Panc1 (cell line): ENCODE data around the gene AHCY. TPM values are rescaled to one million over a fixed set of nuclear protein-coding genes. Genes with fewer than 3 reads are reported as not detected.
A peak's percentile ranks its signal among the peaks of the same experiment; 100 is the strongest.

Experiments
- ATAC-seq: fragments of 200-7000 bp; cut with Tn5 transposase; 2 replicates; pipeline ENCODE4 v1.9.1; 2020; ENCODE audit warnings: mild to moderate bottlenecking, moderate library complexity
- BruUV-seq: library from RNA; stranded (reverse); fragments of 400-500 nt; replicated peaks from 2 replicates; lab custom pipeline; 2021; lab: Mats Ljungman, UMichigan
- CTCF ChIA-PET: fragments of 300-600 bp; sonication (Branson Sonifier 250); formaldehyde crosslinking; loops from one replicate; lab custom pipeline; 2022; ENCODE audit warnings: antibody characterized with exemption; lab: Charles Lee
- POLR2A ChIA-PET: fragments of 300-600 bp; sonication (Branson Sonifier 250); formaldehyde crosslinking; loops from one replicate; lab custom pipeline; 2022; ENCODE audit warnings: antibody characterized with exemption; lab: Charles Lee
- DNase-seq: peaks from one replicate; pipeline ENCODE4 v3.0.0-alpha.2; 2010; ENCODE audit warnings: low read depth, low spot score
- H3K27ac ChIP-seq: 2 replicates; pipeline ENCODE4 v1.5.1; 2011; ENCODE audit warnings: mild to moderate bottlenecking, low read length, inconsistent platforms
- H3K27me3 ChIP-seq: fragments of 200-500 bp; sonication (Bioruptor generic); 2 replicates; pipeline ENCODE4 v1.6.0; 2014; ENCODE audit warnings: low read length, inconsistent platforms; ENCODE audit not compliant: control insufficient read depth, insufficient read depth
- H3K36me3 ChIP-seq: fragments of 200-500 bp; sonication (Bioruptor generic); 2 replicates; pipeline ENCODE4 v1.5.1; 2014; ENCODE audit warnings: inconsistent platforms, mild to moderate bottlenecking, low read length, moderate library complexity; ENCODE audit not compliant: control insufficient read depth, insufficient read depth
- H3K4me1 ChIP-seq: 2 replicates; pipeline ENCODE4 v1.5.1; 2011; ENCODE audit warnings: inconsistent platforms, mild to moderate bottlenecking, low read length, moderate library complexity; ENCODE audit not compliant: control insufficient read depth, insufficient read depth
- H3K4me3 ChIP-seq, 2 experiments: 2 replicates each; pipeline ENCODE4 v1.5.1; 2011 to 2012; ENCODE audit warnings: low read depth in 2 of 2, low read length in 2 of 2, mild to moderate bottlenecking in 2 of 2, inconsistent platforms in 1 of 2, moderate library complexity in 1 of 2
- H3K9me3 ChIP-seq: fragments of 200-500 bp; sonication (Bioruptor generic); 2 replicates; pipeline ENCODE4 v1.5.1; 2014; ENCODE audit warnings: low read depth, mild to moderate bottlenecking, inconsistent platforms, low read length, moderate library complexity; ENCODE audit not compliant: control insufficient read depth, insufficient read depth
- CTCF ChIP-seq: fragments of 450-650 bp; IDR thresholded peaks from 2 replicates; pipeline ENCODE4 v1.5.1; 2017; ENCODE audit warnings: mild to moderate bottlenecking
- POLR2AphosphoS5 ChIP-seq: IDR thresholded peaks from 2 replicates; pipeline ENCODE4 v1.6.1; 2012; ENCODE audit warnings: mild to moderate bottlenecking, low read depth, low read length, moderate library complexity
- REST ChIP-seq, 2 experiments: IDR thresholded peaks; 2 replicates each; pipeline ENCODE4 v1.6.1; 2011 to 2012; ENCODE audit warnings: low read depth in 2 of 2, control low read depth in 1 of 2, low read length in 1 of 2, mild to moderate bottlenecking in 1 of 2, moderate library complexity in 1 of 2; ENCODE audit not compliant: insufficient read depth in 1 of 2
- SIN3A ChIP-seq: IDR thresholded peaks from 2 replicates; pipeline ENCODE4 v1.6.1; 2012; ENCODE audit warnings: low read depth, mild to moderate bottlenecking, low read length, moderate library complexity, borderline replicate concordance; ENCODE audit not compliant: insufficient read depth
- TCF7L2 ChIP-seq: IDR thresholded peaks from 2 replicates; pipeline ENCODE4 v1.6.1; 2011; ENCODE audit warnings: mild to moderate bottlenecking, low read depth, low read length, inconsistent platforms
- in situ Hi-C: cut with HindIII; loops from 2 replicates; pipeline ENCODE4 v1.10.0; 2016; ENCODE audit warnings: low sequenced_read_pairs, low pct_unique_long_range_greater_than_20kb
- intact Hi-C: fragments of 100-400 bp; cut with micrococcal nuclease; formaldehyde crosslinking; loops from one replicate; pipeline ENCODE4 v1.10.0; 2022; ENCODE audit not compliant: unreplicated experiment
- total RNA-seq: library from RNA; stranded (reverse); gene quantifications from one replicate; pipeline ENCODE4 v1.2.1, GENCODE V29; 2021; ENCODE audit not compliant: unreplicated experiment

Gene AHCY
- total RNA-seq, 1 experiment from 2014 or later: 171 TPM

- Histone ChIP-seq H3K27me3 (no peaks in the 10 kb centered on the region), H3K27ac (no peak overlapping the region), H3K4me1 (no peaks in the 10 kb centered on the region), H3K4me3 (no peak overlapping the region), H3K9me3 (0 out of 2 replicates have a peak, but pooled peaks cover 3% of the 10 kb centered on the region), H3K36me3 (no peaks in the 10 kb centered on the region)
- TF ChIP-seq POLR2AphosphoS5 (no peak), TCF7L2 (no peak), SIN3A (no peak), REST (IDR thresholded peaks at IDR 0.05; ENCODE audit: insufficient read depth in 1 of 2, low read depth in 2 of 2, low read length in 1 of 2) (no peak), CTCF (no peak)
- ChIA-PET POLR2A (interaction anchor here (0.5 to 0.6 kb wide), 2 partner anchors 71 to 116 kb away, joined by 4 read pairs; no protein-coding TSS in a partner anchor), CTCF (interaction anchor here (0.9 kb wide), 1 partner anchor 10 kb away, joined by 8 read pairs; no protein-coding TSS in a partner anchor)
- no peak for DNase-seq
- ATAC-seq: no peak
- BruUV-seq: no TSS peak
- intact Hi-C loops (no loop called here), in situ Hi-C loops (no loop called here)
Measured at GRCh38 chr20:34318609-34319443, 15.7 kb upstream of the AHCY start.

DNA sequence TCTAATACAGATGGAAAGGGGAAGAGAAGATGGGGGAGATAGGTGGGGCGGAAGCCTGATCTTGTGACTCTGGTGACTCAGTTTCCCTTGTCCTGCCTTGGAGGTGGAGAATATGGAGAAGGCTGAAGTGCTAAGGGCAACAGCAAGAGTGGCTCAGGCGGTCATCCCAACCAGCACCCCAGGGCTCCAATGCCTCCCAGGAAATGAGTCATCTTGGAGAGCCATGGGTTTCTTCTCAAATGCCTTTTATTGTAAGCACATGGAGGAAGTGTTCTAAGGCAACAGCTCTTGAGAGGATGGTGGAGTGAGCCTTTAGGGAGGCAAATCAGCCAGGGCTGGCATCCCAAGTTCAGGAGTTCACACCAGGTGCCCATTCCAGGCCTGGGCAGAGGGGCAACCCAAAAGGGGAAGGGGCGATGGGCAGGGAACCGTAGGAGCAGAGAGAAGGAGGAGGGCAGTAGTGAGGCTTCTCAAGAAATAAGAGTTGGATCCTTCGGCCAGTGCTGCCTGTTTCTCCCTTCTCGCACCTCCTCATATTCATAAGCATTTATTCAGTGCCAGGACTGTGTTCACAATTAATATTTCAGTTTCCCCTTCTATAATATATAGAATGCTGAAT lies 13.2 kb upstream of the AHCY start:
- POLR2A ChIA-PET: no interaction called here
- DNase-seq (no peak), ATAC-seq (no peak)
- 0 out of 2 replicates have a peak, but pooled peaks cover 9% of the 10 kb centered on the region for H3K4me1 ChIP-seq
- H3K27ac ChIP-seq: peak overlapping the region; percentile 2; the same call in 1 of the 2 replicates
- 0 out of 2 replicates have a peak, but pooled peaks cover 3% of the 10 kb centered on the region for H3K9me3 ChIP-seq
- in situ Hi-C loops (no loop called here), intact Hi-C loops (no loop called here)
- no peaks in the 10 kb centered on the region for H3K27me3 ChIP-seq
- H3K4me3 ChIP-seq: no peak overlapping the region
- no peak for TF ChIP-seq POLR2AphosphoS5
- no peak for TF ChIP-seq TCF7L2
- TF ChIP-seq REST (IDR thresholded peaks at IDR 0.05; ENCODE audit: insufficient read depth in 1 of 2, low read depth in 2 of 2, low read length in 1 of 2): no peak
- TF ChIP-seq SIN3A: no peak
- TF ChIP-seq CTCF: no peak
- CTCF ChIA-PET: no interaction called here
- no peaks in the 10 kb centered on the region for H3K36me3 ChIP-seq
- no TSS peak for BruUV-seq
